OCI-LY3 (cell line): ENCODE results near the gene F10.

Source experiments
- EZH2phosphoT487 ChIP-seq: fragments of 200-600 bp; shearing (Covaris generic); IDR thresholded peaks from 2 replicates; pipeline ENCODE4 v1.6.1; 2018; ENCODE audit warnings: antibody characterized with exemption, mixed run types, low read depth
- TF ChIP-seq, protein P1 (sequence below): fragments of 200-600, 300-600 bp; sonication (generic); IDR thresholded peaks from 2 replicates; pipeline ENCODE4 v1.5.1; 2014; ENCODE audit warnings: antibody characterized with exemption, low read length, low read depth

DNA sequence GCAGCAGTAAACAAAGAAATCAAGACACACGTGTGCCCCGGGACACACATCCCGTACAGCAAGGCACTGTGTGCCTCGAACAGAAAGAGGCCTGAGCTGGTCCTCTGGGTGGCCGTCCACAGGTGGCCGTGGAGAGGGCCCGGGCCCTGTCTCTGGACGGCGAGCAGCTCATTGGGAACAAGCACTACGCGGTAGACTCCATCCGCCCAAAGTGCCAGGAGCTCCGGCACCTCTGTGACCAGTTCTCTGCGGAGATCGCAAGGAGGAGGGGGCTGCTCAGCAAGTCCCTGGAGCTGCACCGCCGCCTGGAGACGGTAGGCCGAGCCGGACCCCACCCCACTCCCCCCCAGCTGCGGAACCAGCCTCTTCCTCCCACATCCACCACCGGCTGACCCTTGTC, 47.7 kb upstream of the F10 start:
- TF ChIP-seq, protein P1, sequence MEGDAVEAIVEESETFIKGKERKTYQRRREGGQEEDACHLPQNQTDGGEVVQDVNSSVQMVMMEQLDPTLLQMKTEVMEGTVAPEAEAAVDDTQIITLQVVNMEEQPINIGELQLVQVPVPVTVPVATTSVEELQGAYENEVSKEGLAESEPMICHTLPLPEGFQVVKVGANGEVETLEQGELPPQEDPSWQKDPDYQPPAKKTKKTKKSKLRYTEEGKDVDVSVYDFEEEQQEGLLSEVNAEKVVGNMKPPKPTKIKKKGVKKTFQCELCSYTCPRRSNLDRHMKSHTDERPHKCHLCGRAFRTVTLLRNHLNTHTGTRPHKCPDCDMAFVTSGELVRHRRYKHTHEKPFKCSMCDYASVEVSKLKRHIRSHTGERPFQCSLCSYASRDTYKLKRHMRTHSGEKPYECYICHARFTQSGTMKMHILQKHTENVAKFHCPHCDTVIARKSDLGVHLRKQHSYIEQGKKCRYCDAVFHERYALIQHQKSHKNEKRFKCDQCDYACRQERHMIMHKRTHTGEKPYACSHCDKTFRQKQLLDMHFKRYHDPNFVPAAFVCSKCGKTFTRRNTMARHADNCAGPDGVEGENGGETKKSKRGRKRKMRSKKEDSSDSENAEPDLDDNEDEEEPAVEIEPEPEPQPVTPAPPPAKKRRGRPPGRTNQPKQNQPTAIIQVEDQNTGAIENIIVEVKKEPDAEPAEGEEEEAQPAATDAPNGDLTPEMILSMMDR = no peak
- TF ChIP-seq EZH2phosphoT487 = no peak
